Measurements from ENCODE around the gene SSNA1.

SSNA1 gene

GRCh38 chr9:137152844-137153405, 35.6 kb upstream of the SSNA1 start:
- no peak for DNase-seq (ENCODE audit: low read depth in 2 of 2)

- peak in 1 of 2 donors; percentile 47 for DNase-seq (ENCODE audit: low read depth in 2 of 2)
Observed at GRCh38 chr9:137156567-137157375, 31.7 kb upstream of the SSNA1 start.

DNA sequence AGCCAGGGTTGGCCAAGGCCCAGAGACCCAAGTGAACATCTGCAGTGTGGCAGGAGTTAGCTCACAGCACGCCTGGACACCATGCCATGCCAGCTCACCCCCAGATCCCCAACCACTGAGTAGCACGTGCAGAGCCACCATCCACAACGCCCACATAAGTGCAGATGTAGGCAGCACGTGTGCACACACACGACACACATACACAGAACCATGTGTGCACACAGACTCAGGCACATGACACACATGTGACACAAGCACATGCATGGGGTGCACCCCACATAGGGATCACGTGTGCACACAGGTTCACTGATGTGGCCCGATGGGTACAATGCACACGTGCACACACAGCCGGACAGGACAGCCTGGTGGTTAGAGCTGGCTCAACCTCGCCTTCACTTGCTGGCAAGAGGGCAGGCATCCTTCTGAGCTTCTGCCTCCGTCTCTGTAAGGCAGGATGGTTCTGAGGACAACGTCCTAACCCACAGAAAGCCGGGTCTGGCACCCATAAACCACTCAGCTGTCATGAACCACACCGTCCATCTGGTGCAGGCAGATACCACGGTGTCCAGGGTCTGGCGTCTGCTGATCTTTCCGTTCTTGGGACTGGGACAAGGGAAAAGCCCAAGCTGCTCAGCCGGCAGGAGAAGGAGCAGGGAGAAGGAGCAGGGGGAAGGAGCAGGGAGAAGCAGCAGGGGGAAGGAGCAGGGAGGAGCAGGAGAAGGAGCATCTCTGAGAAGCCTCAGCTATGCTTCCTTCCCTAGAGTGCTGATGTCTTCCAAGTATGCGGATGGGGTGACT, 30.7 kb upstream of the SSNA1 start:
- no peak for DNase-seq (ENCODE audit: low read depth in 2 of 2)

DNA sequence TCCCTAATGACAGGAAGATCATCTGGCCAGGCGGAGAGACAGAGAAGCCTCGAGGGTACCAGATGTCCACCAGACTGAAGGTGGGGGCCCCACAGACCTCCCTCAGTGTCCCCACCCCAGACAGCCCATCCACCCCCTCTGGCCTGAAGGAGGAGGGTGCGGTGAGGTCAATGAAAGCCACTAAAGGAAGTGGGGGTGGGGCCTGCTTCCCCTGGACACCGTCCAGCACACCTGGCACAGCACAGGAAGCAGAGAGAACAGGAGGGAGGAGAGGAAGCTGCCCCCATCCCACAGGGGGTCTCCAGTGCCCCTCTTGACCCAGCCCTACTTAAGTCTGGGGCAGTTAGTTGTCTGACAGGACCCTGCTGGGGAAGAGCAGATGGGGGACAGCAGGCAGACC, 29.9 kb upstream of the SSNA1 start:
- DNase-seq (ENCODE audit: low read depth in 2 of 2): no peak

DNA sequence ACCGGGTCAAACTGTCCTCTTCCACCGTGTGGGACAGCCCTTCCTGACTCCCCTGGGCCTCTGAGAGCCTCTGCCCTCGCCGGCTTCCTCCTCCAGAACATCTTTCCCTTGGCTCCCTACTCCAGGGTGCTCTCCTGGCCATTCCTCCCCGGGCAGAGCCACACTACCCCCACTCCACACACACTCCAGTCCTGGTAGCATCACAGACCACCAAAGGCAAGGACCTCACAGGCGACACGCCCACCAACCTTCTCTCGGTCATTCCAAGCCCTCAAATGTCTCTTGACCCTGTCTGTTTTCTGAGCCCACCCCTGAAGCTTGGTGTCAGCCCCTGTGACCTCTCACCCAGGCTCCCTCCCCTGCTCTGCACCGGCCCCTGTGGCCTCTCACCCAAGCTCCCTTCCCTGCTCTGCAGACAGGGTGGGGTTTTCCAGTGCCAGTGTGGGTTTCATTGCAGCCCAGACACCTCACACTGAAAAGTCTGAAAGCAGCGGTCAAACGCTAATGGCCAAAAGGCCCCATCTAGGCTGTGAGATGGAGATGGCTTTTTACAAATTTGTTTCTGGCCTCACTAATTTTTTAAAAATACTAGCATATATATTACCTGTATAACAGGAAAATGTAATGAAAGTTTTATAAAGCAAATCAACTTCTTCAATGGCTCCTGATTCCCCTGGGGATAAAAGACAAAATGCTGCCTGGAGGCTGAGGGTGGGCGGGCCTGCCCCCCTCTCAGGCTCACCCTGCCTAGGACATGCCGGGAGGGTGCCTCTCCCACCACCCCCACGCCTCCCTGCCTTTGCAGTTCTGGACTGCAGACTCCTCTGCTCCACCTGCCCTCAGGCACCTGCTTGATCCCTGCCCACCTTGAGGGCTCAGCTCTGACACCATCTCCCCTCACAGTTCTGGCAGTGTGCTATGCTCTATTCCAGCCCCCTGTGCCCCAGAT, 29.1 kb upstream of the SSNA1 start:
- DNase-seq (ENCODE audit: low read depth in 2 of 2): no peak

- DNase-seq (ENCODE audit: low read depth in 2 of 2): no peak
Observed at GRCh38 chr9:137160054-137160425, 28.4 kb upstream of the SSNA1 start.

DNA sequence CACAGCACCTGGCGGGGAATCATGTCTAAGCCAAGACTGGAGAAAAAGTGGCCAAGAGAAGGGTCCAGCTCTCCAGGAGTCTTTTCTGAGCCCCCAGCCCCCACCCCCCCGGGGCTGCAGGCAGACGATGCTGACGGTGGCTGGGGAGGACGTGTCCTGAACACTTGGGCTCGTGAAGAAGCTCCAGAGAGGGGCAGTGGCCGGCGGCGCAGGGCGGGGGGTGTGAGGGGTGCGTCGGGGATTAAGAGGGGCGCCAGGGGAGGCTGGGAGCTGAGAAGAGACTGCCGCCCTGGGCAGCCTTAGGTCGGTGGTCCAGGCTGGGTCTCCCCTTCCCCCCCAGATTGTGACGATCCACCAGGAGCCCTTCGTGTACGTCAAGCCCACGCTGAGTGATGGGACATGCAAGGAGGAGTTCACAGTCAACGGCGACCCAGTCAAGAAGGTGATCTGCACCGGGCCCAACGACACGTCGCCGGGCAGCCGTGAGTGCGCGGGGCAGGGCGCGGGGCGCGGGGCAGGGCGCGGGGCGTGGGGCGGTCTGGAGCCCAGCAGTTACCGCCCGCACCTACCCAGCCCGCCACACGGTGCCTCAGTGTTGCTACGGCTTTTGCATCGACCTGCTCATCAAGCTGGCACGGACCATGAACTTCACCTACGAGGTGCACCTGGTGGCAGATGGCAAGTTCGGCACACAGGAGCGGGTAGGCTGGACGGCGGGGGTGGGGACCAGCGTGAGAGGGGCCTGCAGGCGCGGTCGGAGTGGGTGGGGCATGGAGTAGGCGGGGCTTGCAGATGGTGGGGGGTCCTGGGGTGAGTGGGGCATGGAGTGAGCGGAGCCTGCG, 27.5 kb upstream of the SSNA1 start:
- no peak for DNase-seq (ENCODE audit: low read depth in 2 of 2)

GRCh38 chr9:137161558-137162486, 26.7 kb upstream of the SSNA1 start:
- DNase-seq (ENCODE audit: low read depth in 2 of 2): no peak

DNA sequence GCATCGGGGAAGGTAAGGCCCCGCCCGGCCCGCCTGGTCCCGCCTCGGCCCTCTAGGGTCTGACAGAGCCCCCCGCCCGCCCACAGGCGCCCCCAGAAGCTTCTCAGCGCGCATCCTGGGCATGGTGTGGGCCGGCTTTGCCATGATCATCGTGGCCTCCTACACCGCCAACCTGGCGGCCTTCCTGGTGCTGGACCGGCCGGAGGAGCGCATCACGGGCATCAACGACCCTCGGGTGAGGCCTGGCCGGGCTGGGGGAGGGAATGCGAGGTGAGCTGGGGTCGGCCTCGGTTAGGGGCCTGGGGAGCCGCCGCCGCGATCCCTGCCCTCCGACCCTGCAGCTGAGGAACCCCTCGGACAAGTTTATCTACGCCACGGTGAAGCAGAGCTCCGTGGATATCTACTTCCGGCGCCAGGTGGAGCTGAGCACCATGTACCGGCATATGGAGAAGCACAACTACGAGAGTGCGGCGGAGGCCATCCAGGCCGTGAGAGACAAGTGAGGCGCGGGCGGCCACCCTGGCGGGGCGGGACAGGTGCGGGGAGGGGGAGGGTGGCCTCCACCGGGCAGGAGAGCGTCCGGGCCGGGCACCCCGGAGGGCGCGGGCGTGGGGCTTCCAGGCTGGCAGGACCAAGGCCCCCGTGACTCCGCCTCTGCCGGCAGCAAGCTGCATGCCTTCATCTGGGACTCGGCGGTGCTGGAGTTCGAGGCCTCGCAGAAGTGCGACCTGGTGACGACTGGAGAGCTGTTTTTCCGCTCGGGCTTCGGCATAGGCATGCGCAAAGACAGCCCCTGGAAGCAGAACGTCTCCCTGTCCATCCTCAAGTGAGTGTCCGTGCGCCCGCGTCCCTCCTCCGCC, 25.7 kb upstream of the SSNA1 start:
- DNase-seq (ENCODE audit: low read depth in 2 of 2): no peak

DNA sequence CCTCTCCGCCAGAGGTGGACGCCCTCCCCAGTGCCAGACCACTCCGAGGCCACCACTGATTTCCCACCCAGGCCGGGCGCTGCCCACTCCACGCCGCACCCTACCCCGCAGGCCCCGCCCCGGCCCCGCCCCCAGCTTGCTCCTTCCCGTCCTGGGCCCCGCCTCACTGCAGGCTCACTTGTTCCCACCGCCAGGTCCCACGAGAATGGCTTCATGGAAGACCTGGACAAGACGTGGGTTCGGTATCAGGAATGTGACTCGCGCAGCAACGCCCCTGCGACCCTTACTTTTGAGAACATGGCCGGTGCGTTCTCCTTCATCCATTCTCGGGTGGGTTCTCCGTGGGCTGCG, 25.1 kb upstream of the SSNA1 start:
- DNase-seq (ENCODE audit: low read depth in 2 of 2): no peak

- DNase-seq (ENCODE audit: low read depth in 2 of 2): no peak
Observed at GRCh38 chr9:137163805-137164204, 24.7 kb upstream of the SSNA1 start.

- no peak for DNase-seq (ENCODE audit: low read depth in 2 of 2)
Observed at GRCh38 chr9:137164370-137165249, 23.9 kb upstream of the SSNA1 start.

DNA sequence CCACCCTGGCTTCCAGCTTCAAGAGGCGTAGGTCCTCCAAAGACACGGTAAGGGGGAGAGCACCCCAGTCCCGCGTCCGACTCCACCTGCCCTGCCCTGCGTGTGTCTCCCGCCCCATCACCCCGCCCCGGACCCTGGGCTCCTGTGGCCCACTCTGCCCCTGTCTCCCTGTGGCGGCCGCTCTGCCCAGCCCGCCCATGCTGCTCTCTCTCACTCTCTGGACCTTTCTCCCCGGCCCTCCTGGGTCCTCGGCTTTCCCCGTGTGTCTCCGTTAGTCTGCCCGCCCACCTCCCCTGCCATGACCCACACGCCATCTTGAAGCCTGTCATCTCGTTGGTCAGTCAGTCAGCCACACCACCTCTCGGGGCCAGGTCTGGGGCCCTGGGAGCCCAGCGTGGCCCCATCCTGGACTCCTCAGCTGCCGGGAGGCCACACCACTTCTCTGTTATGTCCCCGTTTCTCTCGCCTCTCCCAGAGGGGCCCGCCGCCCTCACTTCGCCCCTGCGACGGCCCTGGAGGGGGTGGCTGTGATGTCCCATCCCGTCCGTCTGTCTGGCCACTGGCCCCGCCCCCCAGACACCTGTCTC, 23.1 kb upstream of the SSNA1 start:
- DNase-seq (ENCODE audit: low read depth in 2 of 2): no peak

DNA sequence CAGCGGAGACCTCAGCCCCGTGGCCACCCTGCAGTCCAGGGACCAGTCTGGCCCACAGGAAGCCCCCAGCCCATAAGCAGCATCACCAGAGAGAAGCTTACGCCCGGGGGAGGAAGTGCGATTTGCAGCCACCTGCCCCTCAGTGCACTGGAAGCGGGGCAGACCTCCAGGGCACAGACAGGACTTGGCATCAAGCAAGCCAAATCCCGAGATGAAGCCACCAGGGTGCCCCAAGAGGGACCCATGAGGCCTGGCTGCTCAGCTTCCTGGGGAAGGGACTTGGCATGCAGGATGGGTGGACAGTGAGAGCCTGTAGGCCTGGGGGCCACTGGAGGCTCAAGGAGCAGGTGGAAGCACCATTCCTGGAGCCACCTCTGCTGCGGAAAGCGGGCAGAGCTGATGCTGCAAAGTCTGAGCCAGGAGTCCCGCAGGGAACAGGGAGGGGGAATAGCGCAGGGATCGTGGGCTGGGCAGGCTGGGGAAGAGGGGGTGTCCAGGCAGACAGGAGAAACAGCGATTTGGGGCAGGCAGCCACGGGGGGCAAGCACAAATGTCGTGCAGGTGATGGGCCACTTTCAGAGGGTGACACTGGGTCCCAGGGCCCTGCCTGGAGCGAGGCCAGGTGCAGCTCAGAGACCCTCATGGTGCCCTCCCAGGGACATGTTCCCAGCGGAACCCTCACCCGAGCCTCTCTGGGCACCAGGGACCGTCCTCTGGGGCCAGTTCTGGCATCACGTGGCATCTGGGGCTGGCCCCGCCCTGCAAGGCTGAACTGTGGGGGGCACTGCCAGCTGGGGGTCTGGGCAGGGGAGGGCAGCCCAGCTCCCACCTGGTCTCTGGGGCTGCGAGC, 21.9 kb upstream of the SSNA1 start:
- DNase-seq (ENCODE audit: low read depth in 2 of 2): no peak

GRCh38 chr9:137167277-137167746, 21.2 kb upstream of the SSNA1 start:
- no peak for DNase-seq (ENCODE audit: low read depth in 2 of 2)
